ENCODE measurements around the gene ITPR3.

The ITPR3 gene

GRCh38 chr6:33620856-33621710 lies at the start of gene ITPR3:
TSS of gene ITPR3 (plus strand) at chr6:33621322. CDS start at chr6:33621603, 281 bp downstream.
- DNase-seq = peak; percentile 67 to 73

GRCh38 chr6:33571637-33572316 lies 49.3 kb upstream of the ITPR3 start:
- DNase-seq = no peak

GRCh38 chr6:33575211-33575610 lies 45.9 kb upstream of the ITPR3 start:
- DNase-seq = no peak

- no peak for DNase-seq
Observed at GRCh38 chr6:33576668-33577067, 44.5 kb upstream of the ITPR3 start.

- peak; percentile 44 to 65 for DNase-seq
Observed at GRCh38 chr6:33577106-33577535, 44.0 kb upstream of the ITPR3 start.

GRCh38 chr6:33577718-33578117 lies 43.4 kb upstream of the ITPR3 start:
- DNase-seq = no peak

- no peak for DNase-seq
Observed at GRCh38 chr6:33578164-33578563, 43.0 kb upstream of the ITPR3 start.

GRCh38 chr6:33578588-33579011 lies 42.5 kb upstream of the ITPR3 start:
- DNase-seq = peak; percentile 24 to 30

- DNase-seq = peak; percentile 68 to 76
Observed at GRCh38 chr6:33579828-33580714, 41.1 kb upstream of the ITPR3 start, which contains the start of gene BAK1. TSS of gene BAK1 (minus strand) at chr6:33580276. CDS start at chr6:33577604, 2,672 bp downstream.

GRCh38 chr6:33581186-33581585 lies 39.9 kb upstream of the ITPR3 start:
- no peak for DNase-seq

GRCh38 chr6:33583591-33584155 lies 37.4 kb upstream of the ITPR3 start:
- DNase-seq = no peak

GRCh38 chr6:33584700-33585402 lies 36.3 kb upstream of the ITPR3 start:
- no peak for DNase-seq

- peak; percentile 77 to 79 for DNase-seq
Observed at GRCh38 chr6:33585403-33586107, 35.6 kb upstream of the ITPR3 start.

GRCh38 chr6:33586108-33586640 lies 34.9 kb upstream of the ITPR3 start:
- DNase-seq = no peak

GRCh38 chr6:33587529-33587928 lies 33.6 kb upstream of the ITPR3 start:
- DNase-seq = no peak

GRCh38 chr6:33588894-33589293 lies 32.2 kb upstream of the ITPR3 start:
- DNase-seq = no peak

- DNase-seq = no peak
Observed at GRCh38 chr6:33589392-33589730, 31.8 kb upstream of the ITPR3 start.

GRCh38 chr6:33589731-33590530 lies 31.2 kb upstream of the ITPR3 start:
- DNase-seq = peak; percentile 28 to 37

- DNase-seq = no peak
Observed at GRCh38 chr6:33590531-33591198, 30.5 kb upstream of the ITPR3 start.
